NOMO-1 (cell line): Measurements from ENCODE around the gene MACO1.

ENCODE experiments used
- DNase-seq, 2 experiments: peaks; one replicate each; lab custom pipeline; 2025; ENCODE audit not compliant: unreplicated experiment in 2 of 2; lab: John Stamatoyannopoulos, UW

MACO1 gene

GRCh38 chr1:25538191-25538767 lies 107.6 kb downstream of the MACO1 start:
- DNase-seq: no peak

DNA sequence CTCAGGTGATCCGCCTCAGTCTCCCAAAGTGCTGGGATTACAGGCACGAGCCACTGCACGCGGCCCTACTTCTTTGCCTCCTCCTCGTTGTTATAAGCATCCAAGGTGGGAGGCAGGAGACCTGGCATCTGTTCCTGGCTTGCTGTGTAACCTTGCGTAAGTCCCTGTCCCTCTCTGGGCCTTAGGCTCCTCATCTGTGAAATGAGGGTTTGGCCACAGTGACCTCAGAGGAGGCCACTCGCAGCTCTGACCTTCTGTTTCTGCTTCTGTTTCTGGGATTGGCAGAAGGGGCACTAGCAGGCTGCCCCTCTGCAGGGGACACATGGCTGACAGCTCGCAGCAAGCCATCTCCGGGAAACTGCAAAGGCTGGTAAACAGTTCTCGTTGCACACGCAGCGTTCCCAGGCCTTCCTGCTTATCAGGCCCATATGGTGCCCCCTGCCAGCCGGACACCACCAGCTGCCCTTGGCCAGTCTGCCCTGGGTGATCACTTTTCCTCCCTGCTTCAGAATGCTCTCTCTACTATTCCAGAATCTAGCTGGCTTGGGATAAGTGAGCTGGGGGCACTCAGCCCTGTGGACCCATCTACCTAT lies 110.1 kb downstream of the MACO1 start:
- DNase-seq: no peak

DNA sequence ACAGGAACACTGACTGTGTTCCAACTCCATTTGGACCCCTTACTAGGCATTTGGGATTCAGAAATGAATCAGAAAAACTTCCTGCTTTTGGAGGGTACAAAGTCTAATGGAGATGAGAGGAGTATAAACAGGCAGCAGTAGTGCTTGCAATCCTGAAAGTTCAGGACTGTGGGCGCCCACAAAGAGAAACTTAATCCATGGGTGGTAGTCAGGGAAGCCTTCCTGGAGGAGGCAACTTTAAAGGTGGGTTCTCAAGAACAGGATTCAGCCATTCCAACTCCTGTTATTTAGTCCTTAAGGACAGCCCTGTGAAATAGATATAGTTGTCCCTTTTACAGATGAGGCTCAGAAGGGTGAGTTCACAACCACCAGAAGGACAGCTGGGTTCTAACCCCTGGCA lies 110.7 kb downstream of the MACO1 start:
- no peak for DNase-seq

DNA sequence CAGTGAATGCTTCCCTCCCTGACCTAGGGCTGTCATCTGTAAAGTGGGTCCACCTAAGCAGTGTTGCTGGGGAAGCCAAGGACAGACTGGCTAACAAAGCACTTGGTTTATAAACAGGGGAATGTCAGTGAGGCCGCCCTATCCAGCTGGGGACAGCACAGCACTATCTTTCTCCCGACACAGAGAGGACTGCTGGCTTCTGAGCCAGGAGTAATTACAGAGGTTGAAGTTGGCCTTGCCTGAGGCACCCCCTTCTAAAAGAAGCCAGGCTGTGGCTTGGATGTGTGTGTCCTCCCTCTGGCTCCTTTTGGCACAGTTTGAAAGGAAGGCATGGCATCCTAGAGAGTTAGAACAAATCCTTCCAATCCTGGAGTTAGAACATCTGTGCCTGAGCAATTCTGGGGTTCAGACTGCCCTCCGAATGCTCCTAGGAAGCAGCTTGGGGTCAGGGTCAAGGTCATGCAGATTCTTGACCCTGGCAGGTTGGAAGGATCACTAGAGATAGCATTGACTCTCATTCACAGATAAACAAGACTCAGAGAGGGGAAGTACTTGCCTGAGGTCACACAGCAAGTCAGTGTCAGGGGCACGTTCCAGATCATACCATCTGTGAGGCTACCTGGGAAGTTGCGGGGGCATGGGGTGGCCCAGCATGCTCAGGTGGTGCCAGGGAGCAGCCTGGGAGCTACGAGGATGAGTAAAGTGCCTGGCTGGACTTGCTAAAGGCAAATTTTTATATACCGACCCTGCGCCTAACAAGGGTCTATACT lies 111.4 kb downstream of the MACO1 start:
- no peak for DNase-seq

GRCh38 chr1:25543005-25543424 lies 112.3 kb downstream of the MACO1 start:
- DNase-seq: no peak

DNA sequence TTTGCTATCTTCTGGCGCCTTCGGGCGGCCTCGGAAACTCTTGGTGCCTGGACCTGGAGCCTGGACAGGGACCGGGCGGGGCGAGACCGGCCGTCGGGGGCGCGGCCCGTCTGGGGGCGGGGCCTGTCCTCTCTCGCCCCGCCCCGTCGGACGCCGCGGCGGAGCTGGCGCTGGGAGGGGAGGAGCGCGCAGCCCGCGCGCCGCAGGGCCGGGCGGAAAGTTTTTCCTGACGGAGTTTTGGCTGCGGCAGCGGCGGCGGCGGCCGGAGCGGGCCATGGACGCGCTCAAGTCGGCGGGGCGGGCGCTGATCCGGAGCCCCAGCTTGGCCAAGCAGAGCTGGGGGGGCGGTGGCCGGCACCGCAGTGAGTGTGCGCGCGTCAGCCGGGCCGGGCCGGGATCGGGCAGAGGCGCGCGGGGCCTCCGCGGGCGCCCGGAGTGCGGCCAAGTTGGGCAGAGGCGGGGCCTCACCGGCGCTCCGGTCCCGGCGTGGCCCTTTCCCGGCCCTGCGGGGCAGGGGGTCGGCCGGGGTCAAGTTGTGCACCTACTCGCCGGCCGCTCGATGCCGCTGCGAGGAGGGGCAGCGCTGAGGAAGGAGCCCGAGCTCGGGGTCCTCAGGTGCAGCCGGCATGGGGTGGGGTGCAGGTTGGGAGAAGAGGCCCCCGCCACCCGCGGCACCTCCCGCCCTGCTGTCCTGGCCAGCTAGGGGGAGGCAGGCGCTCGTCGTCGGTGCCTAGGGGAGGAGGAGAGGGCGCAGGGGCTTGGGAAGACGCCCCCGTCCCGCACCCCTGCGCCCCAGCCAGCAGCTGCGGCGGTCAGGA lies 112.9 kb downstream of the MACO1 start, which contains the start of gene LDLRAP1:
LDLRAP1 (plus strand) TSS at position 182 of the 818 bp plus-strand sequence; CDS start at position 275, 93 bp downstream.
- peak; percentile 60 to 70 for DNase-seq

DNA sequence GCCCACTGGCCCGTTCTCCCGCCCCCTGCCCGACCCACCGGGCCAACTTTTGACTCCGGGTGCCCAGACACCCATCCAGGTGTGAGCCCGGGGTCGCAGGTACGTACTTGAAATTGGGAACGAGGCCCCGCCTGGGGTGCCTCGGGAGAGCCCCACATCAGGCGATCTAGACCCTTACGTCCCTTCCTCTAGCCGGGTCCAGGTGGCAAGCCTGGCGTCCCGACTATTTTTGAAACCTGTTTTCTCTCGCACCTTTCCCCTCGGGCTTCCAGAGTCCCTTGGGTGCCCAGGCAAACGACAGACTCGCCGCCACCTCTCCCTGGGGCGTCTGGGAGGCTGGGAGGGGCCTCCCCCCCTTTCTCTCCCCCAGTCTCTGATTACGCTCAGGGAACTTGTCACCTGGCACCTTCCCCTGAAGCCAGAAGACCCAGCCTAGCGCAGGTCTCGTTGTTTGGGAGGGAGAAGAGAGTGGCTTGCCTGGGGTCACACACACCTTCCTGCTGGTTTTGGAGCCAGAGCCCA lies 113.6 kb downstream of the MACO1 start:
- no peak for DNase-seq

DNA sequence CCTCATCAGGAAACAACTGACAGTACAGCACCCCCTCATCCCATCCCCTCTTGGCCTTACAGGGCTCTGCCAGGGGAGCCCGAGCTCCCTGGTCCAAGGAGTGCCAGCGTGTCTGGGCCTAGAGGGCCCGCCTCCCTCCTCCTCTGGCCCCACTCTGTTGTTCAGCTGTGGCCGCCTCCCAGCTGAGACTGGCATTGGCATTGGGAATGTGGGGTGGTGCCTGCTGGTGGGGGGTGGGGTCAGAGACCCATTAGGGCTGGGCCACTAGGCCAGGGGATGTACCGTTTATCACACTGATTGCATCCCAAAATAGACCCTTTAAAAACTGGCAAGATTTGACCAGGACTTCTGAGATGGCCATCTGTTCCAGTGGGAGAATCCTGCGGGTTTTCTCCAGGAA lies 114.1 kb downstream of the MACO1 start:
- DNase-seq: no peak

- DNase-seq: no peak
Observed at GRCh38 chr1:25545767-25546166, 115.1 kb downstream of the MACO1 start.

DNA sequence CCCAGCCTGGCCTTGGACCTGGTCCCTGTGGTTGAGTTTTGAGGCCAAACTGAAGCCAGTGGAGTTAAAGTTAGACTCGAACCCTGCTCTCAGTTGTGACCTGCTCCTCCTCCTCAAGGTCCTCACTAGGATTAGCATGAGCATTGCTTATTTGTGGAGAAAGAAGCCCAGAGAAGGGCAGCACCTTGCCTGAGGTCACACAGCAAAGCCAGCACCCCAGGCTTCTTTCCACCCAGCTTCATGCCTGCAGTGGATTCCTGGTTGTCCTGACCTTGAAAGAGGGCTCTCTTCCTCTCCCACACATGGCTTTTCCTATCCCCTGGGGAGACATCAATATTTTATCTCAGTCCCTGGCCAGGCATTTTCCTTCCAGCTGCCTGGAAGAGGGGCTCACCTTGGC lies 115.5 kb downstream of the MACO1 start:
- DNase-seq: no peak

DNA sequence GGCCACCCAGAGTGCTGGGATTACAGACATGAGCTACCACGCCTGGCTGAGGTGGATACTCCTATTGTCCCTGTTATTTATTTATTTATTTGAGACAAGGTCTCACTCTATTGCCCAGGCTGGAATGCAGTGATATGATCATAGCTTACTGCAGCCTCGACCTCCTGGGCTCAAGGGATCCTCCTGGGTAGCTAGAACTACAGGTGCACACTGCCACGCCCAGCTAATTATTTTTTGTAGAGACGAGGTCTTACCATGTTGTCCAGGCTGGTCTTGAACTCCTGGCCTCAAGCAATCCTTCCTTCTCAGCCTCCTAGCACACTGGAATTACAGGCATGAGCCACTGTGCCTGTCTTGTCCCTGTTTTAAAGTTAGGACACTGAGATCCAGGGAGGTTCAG lies 117.9 kb downstream of the MACO1 start:
- no peak for DNase-seq

DNA sequence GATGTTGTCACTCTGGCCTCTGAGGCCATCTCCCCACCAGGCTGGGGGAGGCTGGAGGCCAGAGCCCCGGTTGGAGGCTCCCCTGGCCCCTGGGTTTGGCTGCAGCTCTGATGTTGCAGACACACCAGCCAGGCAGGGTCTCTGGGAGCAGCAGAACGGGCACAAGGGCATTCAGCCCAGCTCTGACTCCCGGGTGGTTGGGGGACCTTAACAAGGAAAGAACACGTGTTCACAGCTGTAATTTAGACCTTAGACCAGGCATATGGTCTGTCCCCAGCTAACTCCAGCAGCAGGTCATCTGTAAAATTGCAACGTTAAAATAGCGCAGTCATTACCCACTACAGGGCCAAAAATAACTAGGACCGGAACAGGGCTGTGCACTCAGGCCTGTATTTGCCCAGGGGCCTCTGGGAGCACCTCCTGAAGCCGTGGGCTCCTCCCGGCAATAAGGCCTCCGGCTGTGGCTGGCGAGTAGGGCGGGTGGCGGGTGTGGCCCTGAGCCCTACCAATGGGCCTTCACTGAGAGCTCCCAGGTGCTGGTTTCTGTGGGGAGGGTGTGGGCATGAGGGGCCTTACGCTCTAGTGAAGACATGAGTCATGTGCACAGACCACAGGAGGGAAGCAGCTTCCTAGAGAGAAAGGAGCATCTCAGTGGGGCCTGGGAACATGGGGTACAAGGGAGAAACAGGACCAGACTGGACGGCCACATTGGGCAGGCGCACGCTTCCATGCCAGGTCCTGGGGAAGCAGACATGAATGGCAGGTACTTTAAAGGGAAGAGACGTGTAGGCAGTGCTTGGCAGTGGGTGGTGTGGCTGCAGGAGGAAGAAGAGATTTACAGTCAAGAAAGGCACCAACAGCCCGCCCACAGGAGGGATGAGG lies 118.8 kb downstream of the MACO1 start:
- peak; percentile 98 to 100 for DNase-seq
